T-helper 1 cell treated with Interleukin-12 subunit alpha and Interleukin-12 subunit beta and Interleukin-4 antibody, amounts not matched to agents 30 ng/mL and 1 ng/mL, for 36 hours (primary cell): ENCODE measurements around the gene PRDX5. TPM values are rescaled to one million over a fixed set of nuclear protein-coding genes. Genes with fewer than 3 reads are reported as not detected.

Source experiments
- intact Hi-C: fragments of 100-400 bp; cut with micrococcal nuclease; formaldehyde crosslinking; loops from one replicate; pipeline ENCODE4 v1.15.1; 2024
- total RNA-seq: library from RNA; stranded (reverse); gene quantifications from 2 replicates; pipeline ENCODE4 v1.2.3, GENCODE V29; 2022

PRDX5 gene
- total RNA-seq, 1 donor from 2014 or later = 101 TPM

DNA sequence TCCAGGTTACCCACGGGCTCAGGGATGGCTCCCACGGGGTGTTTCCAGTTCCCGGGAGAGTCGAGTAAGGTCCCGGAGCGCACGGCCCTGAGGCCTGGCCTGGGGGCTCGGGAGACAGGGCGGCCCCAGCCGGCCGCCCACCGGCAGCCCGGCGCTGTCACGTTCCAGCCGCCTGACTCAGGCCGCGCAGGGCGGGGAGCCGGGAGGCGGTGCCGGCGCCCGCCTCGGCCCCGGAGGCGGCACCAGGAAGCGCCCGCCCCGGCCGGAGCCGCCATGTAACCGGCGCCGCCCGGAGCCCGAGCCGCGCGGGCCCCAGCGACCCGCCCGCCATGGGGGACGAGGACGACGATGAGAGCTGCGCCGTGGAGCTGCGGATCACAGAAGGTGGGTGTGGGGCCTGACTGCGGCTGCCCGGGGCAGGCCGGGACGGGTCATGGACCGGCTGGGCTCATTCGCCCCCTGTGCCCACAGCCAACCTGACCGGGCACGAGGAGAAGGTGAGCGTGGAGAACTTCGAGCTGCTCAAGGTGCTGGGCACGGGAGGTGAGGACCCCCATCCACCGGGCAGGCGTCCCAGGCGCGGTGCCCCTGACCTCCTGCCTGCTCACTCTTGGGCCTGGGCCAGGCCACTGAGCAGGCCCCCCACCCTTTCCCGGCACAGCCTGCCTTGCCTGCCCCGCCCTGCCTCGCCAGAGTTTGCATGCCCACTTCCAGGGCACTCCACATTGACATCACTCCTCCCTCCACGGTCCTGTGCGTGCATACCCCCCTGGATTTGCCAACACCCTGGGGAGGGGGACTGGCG is 41.2 kb downstream of the PRDX5 start, which contains the start of gene RPS6KA4:
Gene RPS6KA4 (plus strand): TSS at position 256 of the 805 bp plus-strand sequence. CDS start 74 bp downstream, at position 330.
- intact Hi-C loops = loop anchor here (1.0 to 5.0 kb wide), 4 partner anchors 17 to 653 kb away; partner anchors contain the start of genes ARL2 and PRDX5

DNA sequence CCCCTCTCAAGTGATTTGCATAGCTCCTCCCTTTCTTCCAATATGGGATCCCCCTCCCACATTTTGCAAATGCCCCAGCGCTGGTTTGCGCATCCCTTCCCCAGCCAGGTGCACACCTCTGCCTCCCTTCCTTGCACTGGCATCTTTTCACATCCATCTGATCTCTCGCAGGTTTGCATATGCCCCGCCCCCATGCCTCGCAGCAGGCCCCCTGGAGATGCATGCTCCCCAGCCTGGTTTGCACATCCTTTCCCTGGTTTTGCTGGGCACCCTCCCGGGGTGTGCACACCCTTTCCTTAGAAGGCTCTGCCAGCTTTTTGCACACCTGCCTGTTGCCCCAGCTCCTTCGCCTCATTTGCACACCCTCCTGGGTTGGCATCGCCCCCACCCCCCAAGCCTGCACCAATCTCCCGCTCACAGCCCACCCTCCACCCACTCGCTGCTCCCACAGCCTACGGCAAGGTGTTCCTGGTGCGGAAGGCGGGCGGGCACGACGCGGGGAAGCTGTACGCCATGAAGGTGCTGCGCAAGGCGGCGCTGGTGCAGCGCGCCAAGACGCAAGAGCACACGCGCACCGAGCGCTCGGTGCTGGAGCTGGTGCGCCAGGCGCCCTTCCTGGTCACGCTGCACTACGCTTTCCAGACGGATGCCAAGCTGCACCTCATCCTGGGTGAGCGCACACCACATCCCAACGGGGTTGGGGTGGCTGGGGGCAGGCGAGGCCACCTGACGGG is 42.0 kb downstream of the PRDX5 start:
- intact Hi-C loops = loop anchor here (1.0 to 5.0 kb wide), 4 partner anchors 18 to 652 kb away; partner anchors contain the start of genes ARL2 and PRDX5

DNA sequence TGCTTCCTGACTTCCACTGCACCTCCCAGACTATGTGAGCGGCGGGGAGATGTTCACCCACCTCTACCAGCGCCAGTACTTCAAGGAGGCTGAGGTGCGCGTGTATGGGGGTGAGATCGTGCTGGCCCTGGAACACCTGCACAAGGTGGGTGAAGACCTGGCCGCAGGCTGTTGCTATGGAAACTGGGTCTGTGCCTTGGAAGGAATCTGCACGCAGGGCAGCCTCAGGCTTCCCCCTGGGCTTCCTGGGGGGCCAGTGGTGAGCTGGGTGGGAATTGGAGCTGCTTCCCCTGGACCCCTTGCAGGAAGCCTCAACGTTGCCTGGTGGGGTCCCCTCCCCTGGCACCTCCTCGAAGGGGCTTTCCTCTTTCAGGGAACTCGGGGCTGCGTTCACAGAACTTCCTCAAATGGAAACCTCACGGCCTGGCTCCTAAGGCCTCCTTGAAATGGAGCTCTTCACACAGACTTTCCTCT is 42.6 kb downstream of the PRDX5 start:
- intact Hi-C loops = no loop called here

DNA sequence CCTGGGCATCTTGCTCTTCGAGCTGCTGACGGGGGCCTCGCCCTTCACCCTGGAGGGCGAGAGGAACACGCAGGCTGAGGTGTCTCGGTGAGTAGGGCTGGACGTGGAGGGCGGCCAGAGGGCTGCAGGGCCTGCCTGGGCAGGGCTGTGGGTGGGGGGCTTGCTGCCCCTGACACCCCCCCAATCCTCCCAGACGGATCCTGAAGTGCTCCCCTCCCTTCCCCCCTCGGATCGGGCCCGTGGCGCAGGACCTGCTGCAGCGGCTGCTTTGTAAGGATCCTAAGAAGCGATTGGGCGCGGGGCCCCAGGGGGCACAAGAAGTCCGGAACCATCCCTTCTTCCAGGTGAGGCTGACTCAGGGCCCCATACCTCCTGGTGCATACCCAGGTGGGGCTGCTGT is 43.7 kb downstream of the PRDX5 start:
- intact Hi-C loops = no loop called here

DNA sequence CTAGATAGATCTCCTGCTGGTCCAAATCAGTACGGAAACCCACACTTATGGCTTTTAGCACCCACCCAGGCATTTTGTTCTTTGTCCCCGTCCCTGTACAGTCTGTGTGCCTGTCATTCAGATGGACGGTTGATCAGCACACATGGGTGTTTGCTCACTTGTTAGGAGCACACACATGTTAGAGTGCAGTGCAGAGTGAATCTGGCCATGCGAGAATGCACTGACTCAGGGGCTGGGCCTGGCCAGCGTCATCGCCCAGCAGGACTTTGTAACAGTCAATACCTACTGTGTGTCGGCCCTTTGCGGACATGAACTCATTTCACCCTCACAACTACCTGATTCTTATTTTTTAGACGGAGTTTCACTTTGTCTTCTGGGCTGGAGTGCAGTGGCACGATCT is 44.4 kb downstream of the PRDX5 start:
- intact Hi-C loops = no loop called here

DNA sequence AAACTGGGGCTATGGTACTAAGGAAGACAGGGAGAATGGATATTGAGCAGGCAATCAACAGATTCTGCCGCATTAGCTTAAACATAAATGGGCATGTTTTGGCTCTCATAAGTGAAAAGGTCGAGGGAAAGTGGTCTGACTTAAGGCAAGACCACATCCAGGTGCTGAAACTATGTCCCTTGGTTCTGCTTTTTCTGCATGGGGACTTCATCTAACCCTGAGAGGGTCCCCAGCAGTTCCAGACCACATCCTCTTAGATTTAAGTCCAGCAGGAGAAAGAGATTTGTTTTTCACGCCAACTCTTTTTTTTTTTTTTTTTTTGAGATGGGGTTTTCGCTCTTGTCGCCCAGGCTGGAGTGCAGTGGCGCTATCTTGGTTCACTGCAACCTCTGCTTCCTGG is 46.5 kb downstream of the PRDX5 start:
- intact Hi-C loops = no loop called here

DNA sequence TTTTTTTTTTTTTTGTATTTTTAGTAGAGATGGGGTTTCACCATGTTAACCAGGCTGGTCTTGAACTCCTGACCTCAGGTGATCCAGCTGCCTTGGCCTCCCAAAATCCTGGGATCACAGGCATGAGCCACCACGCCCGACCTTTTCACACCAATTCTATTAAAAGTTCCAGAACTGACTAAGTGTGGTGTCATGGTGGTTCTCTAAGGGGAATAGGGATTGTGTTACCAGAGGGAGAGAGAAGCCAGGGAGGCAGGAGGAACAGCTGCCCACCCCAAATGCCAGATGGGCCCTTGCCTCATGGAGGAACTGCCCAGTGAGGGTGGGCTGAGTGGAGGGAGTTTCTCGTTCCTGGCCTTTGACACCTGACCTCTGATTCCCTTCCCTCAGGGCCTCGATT is 47.0 kb downstream of the PRDX5 start:
- intact Hi-C loops = no loop called here

DNA sequence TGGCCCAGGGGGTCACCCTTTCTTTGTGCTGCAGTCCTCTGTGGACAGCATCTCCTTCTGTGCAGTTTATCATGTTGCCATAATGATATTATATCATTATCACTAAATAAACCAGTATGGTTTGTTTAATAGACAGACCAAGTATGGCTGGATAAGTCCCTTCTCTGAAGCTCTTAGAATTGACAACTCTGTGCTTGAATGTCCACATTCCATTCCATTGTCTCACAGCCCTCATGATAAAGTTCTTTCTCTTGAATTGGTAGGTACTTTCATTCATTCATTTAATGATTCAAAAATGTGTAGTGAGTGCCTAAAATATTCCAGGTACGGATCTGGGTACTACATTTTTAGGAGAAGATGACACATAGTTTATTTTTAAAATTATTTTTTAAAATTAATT is 48.8 kb downstream of the PRDX5 start:
- intact Hi-C loops = no loop called here

DNA sequence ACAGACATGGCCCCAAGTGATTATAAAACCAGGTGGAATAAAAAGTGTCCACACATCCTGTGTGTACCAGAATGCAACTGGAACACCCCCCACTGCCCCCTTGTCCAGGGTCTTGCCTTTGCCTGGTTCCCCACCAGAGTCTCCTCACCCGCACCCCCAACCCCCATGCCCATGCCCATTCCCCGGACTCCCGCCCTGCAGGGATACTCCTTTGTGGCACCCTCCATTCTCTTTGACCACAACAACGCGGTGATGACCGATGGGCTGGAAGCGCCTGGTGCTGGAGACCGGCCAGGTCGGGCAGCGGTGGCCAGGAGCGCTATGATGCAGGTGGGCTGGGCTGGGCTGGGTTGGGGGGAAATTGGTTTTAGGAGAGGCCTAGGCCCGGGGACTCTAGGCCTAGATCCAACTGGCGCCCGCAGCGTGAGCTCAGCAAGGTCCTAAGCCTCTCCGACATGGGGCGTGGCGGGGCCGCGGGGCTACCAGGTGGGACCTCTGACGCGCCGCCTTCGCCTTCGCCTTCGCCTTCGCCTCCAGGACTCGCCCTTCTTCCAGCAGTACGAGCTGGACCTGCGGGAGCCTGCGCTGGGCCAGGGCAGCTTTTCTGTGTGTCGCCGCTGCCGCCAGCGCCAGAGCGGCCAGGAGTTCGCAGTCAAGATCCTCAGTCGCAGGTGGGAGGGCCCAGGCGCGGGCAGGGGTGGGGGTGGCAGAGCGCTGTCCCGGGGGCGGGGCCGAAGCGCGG is 50.2 kb downstream of the PRDX5 start:
- intact Hi-C loops = no loop called here

DNA sequence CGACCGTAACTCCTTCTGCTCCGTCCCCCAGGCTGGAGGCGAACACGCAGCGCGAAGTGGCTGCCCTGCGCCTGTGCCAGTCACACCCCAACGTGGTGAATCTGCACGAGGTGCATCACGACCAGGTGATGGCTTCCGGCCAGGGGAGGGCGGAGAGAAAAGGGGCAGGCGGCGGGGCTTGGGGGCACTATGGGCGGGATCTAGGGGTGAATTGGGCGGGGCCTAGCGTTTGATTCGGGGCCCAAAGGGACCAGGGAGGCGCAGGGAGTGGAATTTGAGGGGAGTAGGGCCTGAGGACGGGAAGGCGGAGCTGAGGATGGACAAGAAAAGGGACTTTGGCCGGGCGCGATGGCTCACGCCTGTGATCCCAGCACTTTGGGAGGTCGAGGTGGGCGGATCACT is 50.8 kb downstream of the PRDX5 start:
- intact Hi-C loops = no loop called here

DNA sequence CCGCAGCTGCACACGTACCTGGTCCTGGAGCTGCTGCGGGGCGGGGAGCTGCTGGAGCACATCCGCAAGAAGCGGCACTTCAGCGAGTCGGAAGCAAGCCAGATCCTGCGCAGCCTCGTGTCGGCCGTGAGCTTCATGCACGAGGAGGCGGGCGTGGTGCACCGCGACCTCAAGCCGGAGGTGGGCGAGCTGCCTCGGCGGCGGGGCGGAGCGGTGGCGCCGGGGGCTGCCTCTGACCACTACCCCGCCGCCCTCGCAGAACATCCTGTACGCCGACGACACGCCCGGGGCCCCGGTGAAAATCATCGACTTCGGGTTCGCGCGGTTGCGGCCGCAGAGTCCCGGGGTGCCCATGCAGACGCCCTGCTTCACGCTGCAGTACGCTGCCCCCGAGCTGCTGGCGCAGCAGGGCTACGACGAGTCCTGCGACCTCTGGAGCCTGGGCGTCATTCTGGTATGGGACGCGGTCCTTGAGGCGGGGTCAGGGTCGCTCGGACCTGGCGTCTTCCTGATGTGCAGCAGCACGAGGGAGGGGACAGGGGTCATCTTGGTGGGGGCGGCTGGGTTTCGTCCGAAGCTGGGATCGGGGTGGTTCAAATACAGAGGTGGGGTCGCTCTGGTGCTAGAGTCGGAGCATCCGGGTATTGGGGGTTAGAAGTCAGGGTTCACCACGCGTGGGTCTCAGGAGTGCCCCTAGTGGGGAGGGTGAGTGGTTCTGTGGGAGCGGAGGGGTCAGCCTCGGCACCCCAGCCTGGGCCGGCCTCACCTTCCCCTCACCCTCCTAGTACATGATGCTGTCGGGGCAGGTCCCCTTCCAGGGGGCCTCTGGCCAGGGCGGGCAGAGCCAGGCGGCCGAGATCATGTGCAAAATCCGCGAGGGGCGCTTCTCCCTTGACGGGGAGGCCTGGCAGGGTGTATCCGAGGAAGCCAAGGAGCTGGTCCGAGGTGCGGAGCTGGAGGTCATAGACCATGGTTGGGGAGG is 51.8 kb downstream of the PRDX5 start:
- intact Hi-C loops = no loop called here

DNA sequence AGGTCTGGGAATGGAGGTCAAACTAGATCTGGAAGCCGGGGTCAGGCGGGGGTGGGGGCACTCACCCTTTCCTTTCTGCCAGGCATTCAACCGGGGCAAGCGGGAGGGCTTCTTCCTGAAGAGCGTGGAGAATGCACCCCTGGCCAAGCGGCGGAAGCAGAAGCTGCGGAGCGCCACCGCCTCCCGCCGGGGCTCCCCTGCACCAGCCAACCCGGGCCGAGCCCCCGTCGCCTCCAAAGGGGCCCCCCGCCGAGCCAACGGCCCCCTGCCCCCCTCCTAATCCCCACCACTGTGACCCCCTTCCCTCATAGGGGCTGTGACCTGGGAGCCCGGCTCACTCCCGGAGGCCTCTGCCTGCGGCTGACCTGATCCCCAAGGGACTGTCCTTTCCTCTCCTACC is 53.3 kb downstream of the PRDX5 start:
- intact Hi-C loops = no loop called here

Other genes with a start within 250 kb of the PRDX5 start
- gene MACROD1, start 152.0 kb upstream of the PRDX5 start, total RNA-seq = 5.6 and 7.8 TPM in 2 replicates
- 253 and 255 TPM in 2 replicates for gene STIP1, start 131.9 kb upstream of the PRDX5 start, total RNA-seq
- gene FERMT3, start 111.4 kb upstream of the PRDX5 start, total RNA-seq = 230 and 241 TPM in 2 replicates
- 28.1 and 28.2 TPM in 2 replicates for gene TRPT1, start 91.9 kb upstream of the PRDX5 start, total RNA-seq
- 81.5 and 85.3 TPM in 2 replicates for gene NUDT22, start 91.8 kb upstream of the PRDX5 start, total RNA-seq
- 26.9 and 30.3 TPM in 2 replicates for gene DNAJC4, start 87.6 kb upstream of the PRDX5 start, total RNA-seq
- gene VEGFB, start 83.5 kb upstream of the PRDX5 start, total RNA-seq = 57.7 and 58.7 TPM in 2 replicates
- gene FKBP2, start 77.0 kb upstream of the PRDX5 start, total RNA-seq = 48.9 and 50.6 TPM in 2 replicates
- 103 and 111 TPM in 2 replicates for gene PPP1R14B, start 71.2 kb upstream of the PRDX5 start, total RNA-seq
- 11.5 and 12.0 TPM in 2 replicates for gene PLCB3, start 66.6 kb upstream of the PRDX5 start, total RNA-seq
- gene BAD, start 33.5 kb upstream of the PRDX5 start, total RNA-seq = 40.9 and 45.8 TPM in 2 replicates
- gene GPR137, start 32.3 kb upstream of the PRDX5 start, total RNA-seq = 49.4 and 52.1 TPM in 2 replicates
- gene KCNK4, start 26.8 kb upstream of the PRDX5 start, total RNA-seq = 0.76 TPM in 1 of 2 replicates, not detected in the other
- gene CATSPERZ, start 17.8 kb upstream of the PRDX5 start, total RNA-seq = not detected in 2 replicates
- gene ESRRA, start 12.6 kb upstream of the PRDX5 start, total RNA-seq = 50.8 and 52.7 TPM in 2 replicates
- 187 and 190 TPM in 2 replicates for gene TRMT112, start 562 bp upstream of the PRDX5 start, total RNA-seq
- gene CCDC88B, start 22.1 kb downstream of the PRDX5 start, total RNA-seq = 188 and 191 TPM in 2 replicates
- gene RPS6KA4, start 41.0 kb downstream of the PRDX5 start, total RNA-seq = 30.8 and 31.9 TPM in 2 replicates
- gene SLC22A11, start 237.8 kb downstream of the PRDX5 start, total RNA-seq = not detected in 2 replicates